NCI-H1092 (cell line): ENCODE results near the gene TMSB15A.
A peak's percentile ranks its signal among the peaks of the same experiment; 100 is the strongest.
"Not testable (repeated sequence)": the region's sequence is repeated elsewhere in the genome, so short reads cannot be mapped to it uniquely, and the experiment has no call there.

Experiments
- DNase-seq: peaks from one replicate; lab custom pipeline; 2025; lab: John Stamatoyannopoulos, UW

Gene TMSB15A

GRCh38 chrX:102515975-102516941, at the start of gene TMSB15A:
Gene TMSB15A (minus strand): TSS chrX:102516739.
- peak; percentile 79 for DNase-seq

GRCh38 chrX:102560423-102561068, 44.0 kb upstream of the TMSB15A start:
- no peak for DNase-seq

- no peak for DNase-seq
Observed at GRCh38 chrX:102558607-102559006, 42.1 kb upstream of the TMSB15A start.

- no peak for DNase-seq
Observed at GRCh38 chrX:102548231-102548630, 31.7 kb upstream of the TMSB15A start.

- DNase-seq: peak; percentile 39
Observed at GRCh38 chrX:102546828-102547493, 30.4 kb upstream of the TMSB15A start.

GRCh38 chrX:102546175-102546574, 29.6 kb upstream of the TMSB15A start:
- not testable (repeated sequence) for DNase-seq

GRCh38 chrX:102535958-102536357, 19.4 kb upstream of the TMSB15A start:
- DNase-seq: no peak

- peak; percentile 2 for DNase-seq
Observed at GRCh38 chrX:102517326-102517725, 787 bp upstream of the TMSB15A start.

- no peak for DNase-seq
Observed at GRCh38 chrX:102514536-102514935, 2.0 kb downstream of the TMSB15A start.

GRCh38 chrX:102498732-102499131, 17.8 kb downstream of the TMSB15A start:
- no peak for DNase-seq

- DNase-seq: no peak
Observed at GRCh38 chrX:102491766-102492165, 24.8 kb downstream of the TMSB15A start.

GRCh38 chrX:102478765-102479164, 37.8 kb downstream of the TMSB15A start:
- DNase-seq: not testable (repeated sequence)

- not testable (repeated sequence) for DNase-seq
Observed at GRCh38 chrX:102471762-102472220, 44.7 kb downstream of the TMSB15A start, which contains the start of gene TCP11X2. Gene TCP11X2 (minus strand): TSS chrX:102471812.

GRCh38 chrX:102470215-102470614, 46.3 kb downstream of the TMSB15A start:
- DNase-seq: not testable (repeated sequence)
